Bronchial epithelial cell (primary cell): Measurements from ENCODE around the gene SGSH. TPM values are rescaled to one million over a fixed set of nuclear protein-coding genes. Genes with fewer than 3 reads are reported as not detected.
A peak's percentile ranks its signal among the peaks of the same experiment; 100 is the strongest.

Experiments
- DNase-seq: peaks from one replicate; pipeline ENCODE4 v3.0.0-alpha.2; 2010; ENCODE audit warnings: low read depth
- FAIRE-seq: peaks from 2 replicates; lab custom pipeline; 2011; peaks lifted over from hg19 to GRCh38; lab: Jason Lieb, UNC
- H3K27me3 ChIP-seq: 2 replicates; pipeline ENCODE4 v1.5.1; 2011; ENCODE audit warnings: low read length; ENCODE audit not compliant: control insufficient read depth, insufficient read depth
- H3K36me3 ChIP-seq: 2 replicates; pipeline ENCODE4 v1.5.1; 2011; ENCODE audit warnings: low read length; ENCODE audit not compliant: control insufficient read depth, insufficient read depth
- H3K4me3 ChIP-seq: 2 replicates; pipeline ENCODE4 v1.5.1; 2011; ENCODE audit warnings: mild to moderate bottlenecking, low read depth, low read length, control low read depth
- CTCF ChIP-seq: IDR thresholded peaks from 2 replicates; pipeline ENCODE4 v1.5.1; 2011; ENCODE audit warnings: mild to moderate bottlenecking, moderate library complexity, low read length, control low read depth, inconsistent platforms; ENCODE audit not compliant: insufficient read depth, severe bottlenecking
- total RNA-seq: library from RNA; depleted of rRNA; stranded (reverse); fragments of >200 nt; gene quantifications from 2 replicates; pipeline ENCODE4 v1.2.1, GENCODE V29; 2014

SGSH gene
- total RNA-seq, 1 donor from 2014 or later: 6.1 TPM

- H3K36me3 ChIP-seq: peaks cover 4% of the 10 kb centered on the region
Measured at GRCh38 chr17:80208050-80208449, 12.1 kb downstream of the SGSH start.

GRCh38 chr17:80205811-80206210, 14.3 kb downstream of the SGSH start:
- DNase-seq: no peak
- H3K4me3 ChIP-seq: no peak overlapping the region
- no peak for FAIRE-seq
- TF ChIP-seq CTCF: no peak
- H3K36me3 ChIP-seq: peaks cover 2% of the 10 kb centered on the region
- H3K27me3 ChIP-seq: peaks cover 3% of the 10 kb centered on the region

More at GRCh38 chr17:80208050-80208449, 12.1 kb downstream of the SGSH start:
- no peak for DNase-seq
- H3K27me3 ChIP-seq: peaks cover 3% of the 10 kb centered on the region
- TF ChIP-seq CTCF: no peak
- no peak for FAIRE-seq
- H3K4me3 ChIP-seq: no peak overlapping the region

DNA sequence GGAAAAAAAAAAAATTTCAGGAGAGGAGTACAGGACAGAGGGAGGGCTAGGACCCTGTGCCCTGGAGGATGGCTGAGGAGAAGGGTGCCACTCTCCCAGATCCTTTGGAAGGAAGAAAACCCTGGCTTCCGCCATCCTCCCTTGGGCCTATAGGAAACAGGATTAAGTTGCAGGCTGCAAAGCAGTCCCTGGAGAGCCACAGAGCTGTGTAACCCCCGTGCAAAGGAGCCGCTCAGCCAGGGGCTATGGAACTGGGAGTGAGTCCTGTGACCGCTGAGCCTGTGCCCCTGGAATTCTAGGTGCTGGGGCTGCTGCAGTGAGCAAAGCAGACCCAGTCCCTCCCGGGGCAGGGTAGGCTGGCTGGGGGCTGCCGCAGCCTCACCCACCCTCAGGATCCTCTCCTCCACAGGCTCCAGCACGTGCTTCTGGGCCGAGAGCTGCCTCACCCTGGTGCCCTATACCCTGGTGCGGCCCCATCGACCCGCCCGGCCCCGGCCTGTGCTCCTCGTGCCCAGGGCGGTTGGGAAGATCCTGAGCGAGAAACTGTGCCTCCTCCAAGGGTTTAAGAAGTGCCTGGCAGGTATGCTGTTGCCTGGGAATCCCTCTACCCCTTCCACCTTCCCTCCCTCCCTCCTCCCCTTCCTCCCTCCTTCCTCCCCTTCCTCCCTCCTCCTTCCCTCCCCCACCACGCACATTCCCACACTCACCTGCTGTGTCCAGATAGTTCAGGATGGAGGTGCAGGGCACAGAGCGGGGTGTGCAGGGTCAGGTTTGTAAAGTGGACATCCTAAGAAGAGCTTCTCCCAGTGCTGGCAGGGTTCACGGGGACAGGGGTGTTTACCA, 15.3 kb downstream of the SGSH start:
- no peak for TF ChIP-seq CTCF
- Histone ChIP-seq H3K36me3 (no peaks in the 10 kb centered on the region), H3K27me3 (peaks cover 3% of the 10 kb centered on the region), H3K4me3 (no peak overlapping the region)
- DNase-seq: no peak
- FAIRE-seq: no peak

- H3K27me3 ChIP-seq: peaks cover 3% of the 10 kb centered on the region
- no peak overlapping the region for H3K4me3 ChIP-seq
- DNase-seq (no peak), FAIRE-seq (no peak)
- no peaks in the 10 kb centered on the region for H3K36me3 ChIP-seq
- no peak for TF ChIP-seq CTCF
Measured at GRCh38 chr17:80203471-80203963, 16.6 kb downstream of the SGSH start.

- Histone ChIP-seq H3K27me3 (peaks cover 3% of the 10 kb centered on the region), H3K36me3 (no peaks in the 10 kb centered on the region), H3K4me3 (no peak overlapping the region)
- no peak for TF ChIP-seq CTCF
- FAIRE-seq (peak; percentile 23), DNase-seq (no peak)
Measured at GRCh38 chr17:80202197-80202596, 17.9 kb downstream of the SGSH start.
